ENCODE measurements around the gene GRN.

The GRN gene

DNA sequence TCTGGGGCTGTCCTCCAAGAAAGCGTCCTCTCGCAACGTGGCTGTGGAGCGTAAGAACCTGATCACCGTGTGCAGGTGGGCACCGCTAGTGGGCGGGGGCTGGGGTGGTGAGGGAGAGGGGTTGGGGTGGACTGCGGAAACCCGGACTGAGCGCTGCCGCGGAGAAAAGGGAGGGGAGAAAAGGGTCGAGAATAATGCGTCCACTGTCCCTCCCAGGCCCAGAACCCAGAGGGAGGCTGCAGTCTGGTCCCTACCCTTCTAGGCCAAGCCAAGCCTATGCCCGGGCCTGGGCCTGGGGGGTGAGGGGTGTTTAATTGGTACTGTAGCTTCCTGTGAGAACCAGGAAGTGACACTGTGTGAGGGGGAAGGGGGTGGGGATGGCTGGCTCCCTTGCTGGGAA, 36.2 kb upstream of the GRN start:
- peak; percentile 60 for DNase-seq
- Histone ChIP-seq H3K4me3 (ENCODE audit: low read depth, low read length) (peak overlapping the region; percentile 65), H3K27ac (peak overlapping the region; percentile 95)

DNA sequence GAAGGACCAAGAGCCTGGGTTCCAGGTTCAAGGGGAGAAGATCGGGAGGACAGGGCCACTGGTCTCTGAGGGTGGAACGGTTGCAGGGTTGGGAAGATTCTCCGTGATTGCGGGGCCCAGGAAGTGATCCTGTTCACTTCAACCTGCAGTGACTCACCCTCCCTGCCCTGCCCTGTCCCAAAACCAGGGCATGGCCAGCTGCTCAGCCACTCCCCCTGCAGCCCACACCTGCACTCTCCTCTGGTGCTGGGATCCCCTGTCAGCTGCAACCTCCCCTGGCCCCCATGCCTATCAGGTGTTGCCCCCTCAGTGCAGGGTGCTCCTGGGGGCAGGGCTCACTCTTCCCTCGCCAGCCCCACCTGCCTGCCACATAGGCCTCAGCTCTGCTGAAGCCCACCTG, 35.6 kb upstream of the GRN start:
- peak; percentile 23 for DNase-seq
- peaks cover 16% of the 10 kb centered on the region for H3K36me3 ChIP-seq
- H3K9me3 ChIP-seq (ENCODE audit: severe bottlenecking), result no peaks in the 10 kb centered on the region
- TF ChIP-seq, protein P1, sequence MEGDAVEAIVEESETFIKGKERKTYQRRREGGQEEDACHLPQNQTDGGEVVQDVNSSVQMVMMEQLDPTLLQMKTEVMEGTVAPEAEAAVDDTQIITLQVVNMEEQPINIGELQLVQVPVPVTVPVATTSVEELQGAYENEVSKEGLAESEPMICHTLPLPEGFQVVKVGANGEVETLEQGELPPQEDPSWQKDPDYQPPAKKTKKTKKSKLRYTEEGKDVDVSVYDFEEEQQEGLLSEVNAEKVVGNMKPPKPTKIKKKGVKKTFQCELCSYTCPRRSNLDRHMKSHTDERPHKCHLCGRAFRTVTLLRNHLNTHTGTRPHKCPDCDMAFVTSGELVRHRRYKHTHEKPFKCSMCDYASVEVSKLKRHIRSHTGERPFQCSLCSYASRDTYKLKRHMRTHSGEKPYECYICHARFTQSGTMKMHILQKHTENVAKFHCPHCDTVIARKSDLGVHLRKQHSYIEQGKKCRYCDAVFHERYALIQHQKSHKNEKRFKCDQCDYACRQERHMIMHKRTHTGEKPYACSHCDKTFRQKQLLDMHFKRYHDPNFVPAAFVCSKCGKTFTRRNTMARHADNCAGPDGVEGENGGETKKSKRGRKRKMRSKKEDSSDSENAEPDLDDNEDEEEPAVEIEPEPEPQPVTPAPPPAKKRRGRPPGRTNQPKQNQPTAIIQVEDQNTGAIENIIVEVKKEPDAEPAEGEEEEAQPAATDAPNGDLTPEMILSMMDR (IDR thresholded peaks at IDR 0.05; ENCODE audit: low read depth, low read length), result peak; percentile 20; the same call in 1 of the 2 replicates
- peak overlapping the region; percentile 95; the same call in 1 of the 2 replicates for H3K27ac ChIP-seq
- H3K27me3 ChIP-seq (ENCODE audit: insufficient read depth, low read depth, severe bottlenecking), result no peaks in the 10 kb centered on the region
- peak overlapping the region; percentile 65 for H3K4me3 ChIP-seq (ENCODE audit: low read depth, low read length)

More for the DNA sequence above, 36.2 kb upstream of the GRN start:
- H3K9me3 ChIP-seq (ENCODE audit: severe bottlenecking), result no peaks in the 10 kb centered on the region
- peaks cover 16% of the 10 kb centered on the region for H3K36me3 ChIP-seq
- H3K27me3 ChIP-seq (ENCODE audit: insufficient read depth, low read depth, severe bottlenecking), result no peaks in the 10 kb centered on the region
- TF ChIP-seq, protein P1 (IDR thresholded peaks at IDR 0.05; ENCODE audit: low read depth, low read length), result no peak

DNA sequence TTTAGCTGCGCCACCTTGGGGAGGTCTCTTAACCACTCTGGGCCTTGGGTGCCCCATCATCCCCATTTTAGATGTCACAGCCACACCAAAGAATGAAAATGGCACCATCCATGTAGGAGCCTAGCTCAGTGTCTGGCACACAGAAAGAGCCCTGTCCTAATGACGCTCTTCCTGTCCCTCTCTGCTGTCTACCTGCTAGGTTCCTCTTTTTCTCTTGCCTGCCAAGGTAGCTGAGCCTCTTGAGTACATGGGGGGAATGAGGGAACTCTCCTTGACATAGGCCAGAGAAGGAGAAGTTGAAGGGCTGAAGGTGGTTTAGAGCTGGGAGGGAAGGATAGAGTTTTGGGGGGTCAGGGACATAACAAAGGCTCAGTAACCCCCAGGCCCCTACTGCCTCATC, 34.9 kb upstream of the GRN start:
- no peak overlapping the region for H3K4me3 ChIP-seq (ENCODE audit: low read depth, low read length)
- no peak for DNase-seq
- H3K9me3 ChIP-seq (ENCODE audit: severe bottlenecking), result no peaks in the 10 kb centered on the region
- no peak overlapping the region for H3K27ac ChIP-seq
- no peaks in the 10 kb centered on the region for H3K27me3 ChIP-seq (ENCODE audit: insufficient read depth, low read depth, severe bottlenecking)
- TF ChIP-seq, protein P1 (IDR thresholded peaks at IDR 0.05; ENCODE audit: low read depth, low read length), result no peak
- H3K36me3 ChIP-seq, result peaks cover 21% of the 10 kb centered on the region

DNA sequence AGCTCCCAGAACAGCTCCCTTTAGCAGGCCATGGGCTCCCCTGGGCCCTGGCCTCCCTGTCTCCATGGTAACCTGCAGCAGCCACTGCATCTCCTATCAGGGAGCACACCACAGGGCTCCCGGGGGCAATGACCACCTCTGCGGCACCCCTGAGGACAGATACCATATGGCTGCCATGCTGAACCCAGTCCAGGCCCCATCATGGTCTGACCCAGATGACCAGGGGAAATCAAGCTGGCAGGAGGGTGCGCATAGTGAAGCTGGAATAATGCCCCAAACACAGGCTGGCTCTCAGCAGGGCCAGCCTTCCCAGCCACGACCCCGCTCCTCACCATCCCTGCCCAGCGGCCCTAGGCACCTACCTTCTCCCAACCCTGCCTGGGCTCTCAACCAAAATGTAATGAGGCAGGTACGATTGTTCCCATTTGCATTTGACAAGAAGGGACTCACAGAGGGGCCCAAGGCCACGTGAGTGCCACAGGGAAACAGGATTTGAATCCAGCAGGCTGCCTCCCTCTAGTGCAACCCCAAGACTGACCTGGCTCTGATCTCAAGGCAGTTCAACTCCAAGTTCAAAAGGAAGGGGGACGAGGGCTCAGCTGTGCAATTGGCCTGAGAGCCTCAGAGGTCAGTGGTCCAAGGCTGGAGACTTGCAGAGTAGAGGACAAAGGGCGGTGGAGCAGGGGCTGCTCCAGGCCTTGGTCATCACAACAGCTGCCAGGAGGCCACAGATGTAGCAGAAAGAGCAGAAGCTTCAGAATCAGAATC, 34.3 kb upstream of the GRN start:
- no peak overlapping the region for H3K4me3 ChIP-seq (ENCODE audit: low read depth, low read length)
- H3K27ac ChIP-seq, result no peak overlapping the region
- TF ChIP-seq, protein P1 (IDR thresholded peaks at IDR 0.05; ENCODE audit: low read depth, low read length), result no peak
- no peaks in the 10 kb centered on the region for H3K27me3 ChIP-seq (ENCODE audit: insufficient read depth, low read depth, severe bottlenecking)
- H3K36me3 ChIP-seq, result peaks cover 25% of the 10 kb centered on the region
- DNase-seq, result no peak
- H3K9me3 ChIP-seq (ENCODE audit: severe bottlenecking), result peaks cover under 1% of the 10 kb centered on the region

DNA sequence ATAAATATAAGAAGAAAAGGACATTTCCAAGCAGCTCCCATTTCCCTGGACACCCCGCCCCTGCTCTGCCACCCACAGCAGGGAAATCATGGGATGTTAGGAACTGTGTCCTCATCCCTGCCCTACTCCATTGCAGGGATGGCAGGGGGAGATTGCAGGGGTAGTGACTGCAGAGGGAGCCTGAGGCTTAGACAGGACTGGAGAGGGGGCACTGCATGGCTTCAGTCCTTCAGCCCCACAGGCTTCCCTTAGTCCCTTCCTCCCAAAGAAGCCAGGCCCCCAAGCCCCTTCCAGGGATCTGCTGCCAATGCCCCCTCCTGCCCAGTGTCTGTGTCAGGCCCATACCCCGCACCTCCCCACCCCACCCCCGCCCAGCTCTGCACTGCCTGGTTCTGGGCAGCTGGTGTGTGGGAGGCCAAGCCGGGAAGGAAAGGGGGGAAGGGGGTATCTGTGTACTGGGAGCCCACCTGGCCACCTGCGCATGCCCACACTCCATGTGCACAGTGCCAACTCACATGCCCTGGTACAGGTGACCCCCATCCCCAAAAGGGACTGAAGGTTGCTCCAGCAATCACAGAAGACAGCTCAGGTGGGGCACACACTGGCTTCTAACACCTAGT, 33.4 kb upstream of the GRN start:
- Histone ChIP-seq H3K27me3 (ENCODE audit: insufficient read depth, low read depth, severe bottlenecking) (no peaks in the 10 kb centered on the region), H3K27ac (peak overlapping the region; percentile 60), H3K36me3 (peaks cover 33% of the 10 kb centered on the region), H3K4me3 (ENCODE audit: low read depth, low read length) (no peak overlapping the region), H3K9me3 (ENCODE audit: severe bottlenecking) (peaks cover 2% of the 10 kb centered on the region)
- peak; percentile 25 for DNase-seq
- TF ChIP-seq, protein P1 (IDR thresholded peaks at IDR 0.05; ENCODE audit: low read depth, low read length), result no peak
